GM10266 (cell line): ENCODE measurements around the gene MALSU1.

Experiments
- DNase-seq: peaks from one replicate; pipeline ENCODE4 v3.0.0; 2012; ENCODE audit errors: extremely low spot score
- TF ChIP-seq, protein P1 (sequence below): IDR thresholded peaks from 2 replicates; pipeline ENCODE4 v1.5.1; 2012; ENCODE audit warnings: mild to moderate bottlenecking, low read depth; ENCODE audit not compliant: control insufficient read depth, insufficient read depth; ENCODE audit errors: missing control alignments

Gene MALSU1

DNA sequence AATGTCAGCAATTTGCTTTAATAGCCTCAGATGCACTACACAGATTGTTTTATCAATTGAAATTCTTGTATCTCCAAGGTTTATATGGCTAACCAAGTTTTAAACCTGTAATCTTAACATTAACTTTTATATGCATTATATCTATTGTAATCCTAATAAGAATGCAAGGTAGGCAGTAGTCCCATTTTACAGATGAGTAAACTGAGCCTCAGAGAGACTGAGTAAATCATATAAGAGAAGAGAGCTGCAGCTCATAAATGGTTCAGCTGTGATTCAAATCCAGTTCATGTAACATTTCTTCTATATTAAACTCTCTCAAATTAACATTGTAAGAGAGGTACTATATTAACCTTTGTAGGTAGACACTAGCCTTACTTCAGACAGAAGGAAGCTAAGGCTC, 44.0 kb downstream of the MALSU1 start:
- TF ChIP-seq, protein P1, sequence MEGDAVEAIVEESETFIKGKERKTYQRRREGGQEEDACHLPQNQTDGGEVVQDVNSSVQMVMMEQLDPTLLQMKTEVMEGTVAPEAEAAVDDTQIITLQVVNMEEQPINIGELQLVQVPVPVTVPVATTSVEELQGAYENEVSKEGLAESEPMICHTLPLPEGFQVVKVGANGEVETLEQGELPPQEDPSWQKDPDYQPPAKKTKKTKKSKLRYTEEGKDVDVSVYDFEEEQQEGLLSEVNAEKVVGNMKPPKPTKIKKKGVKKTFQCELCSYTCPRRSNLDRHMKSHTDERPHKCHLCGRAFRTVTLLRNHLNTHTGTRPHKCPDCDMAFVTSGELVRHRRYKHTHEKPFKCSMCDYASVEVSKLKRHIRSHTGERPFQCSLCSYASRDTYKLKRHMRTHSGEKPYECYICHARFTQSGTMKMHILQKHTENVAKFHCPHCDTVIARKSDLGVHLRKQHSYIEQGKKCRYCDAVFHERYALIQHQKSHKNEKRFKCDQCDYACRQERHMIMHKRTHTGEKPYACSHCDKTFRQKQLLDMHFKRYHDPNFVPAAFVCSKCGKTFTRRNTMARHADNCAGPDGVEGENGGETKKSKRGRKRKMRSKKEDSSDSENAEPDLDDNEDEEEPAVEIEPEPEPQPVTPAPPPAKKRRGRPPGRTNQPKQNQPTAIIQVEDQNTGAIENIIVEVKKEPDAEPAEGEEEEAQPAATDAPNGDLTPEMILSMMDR = no peak

DNA sequence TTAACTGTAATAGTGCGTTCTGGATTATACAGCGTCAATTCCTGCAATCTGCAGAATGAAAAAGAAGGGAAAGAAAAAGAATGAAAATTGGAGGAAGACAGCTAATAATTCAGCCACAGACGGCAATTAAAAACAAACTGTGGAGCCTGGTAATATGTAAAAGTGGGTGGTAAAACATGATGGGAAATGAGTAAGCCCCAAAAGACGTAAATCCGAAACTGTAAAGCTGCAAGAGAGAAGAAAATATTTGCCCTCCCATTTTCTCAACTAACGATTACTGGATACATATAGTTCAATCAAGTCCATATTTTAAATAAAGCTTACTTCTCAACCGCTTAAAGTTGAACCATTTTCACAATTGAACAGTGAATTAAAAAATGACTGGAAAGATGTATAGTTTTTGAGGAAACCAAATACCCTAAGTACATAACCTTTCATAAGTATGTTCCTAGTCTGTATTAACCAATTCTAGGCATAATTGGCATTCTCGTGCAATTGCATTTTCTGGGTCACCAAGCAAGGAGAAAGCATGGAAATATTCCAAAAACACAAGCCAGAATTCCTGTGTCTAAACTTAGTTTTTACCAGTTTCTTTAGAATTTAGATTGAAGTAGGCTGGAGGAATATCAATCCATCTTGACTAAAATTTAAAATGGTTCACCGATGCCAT, 44.8 kb downstream of the MALSU1 start:
- TF ChIP-seq, protein P1 = no peak
- no peak for DNase-seq

More for the DNA sequence above, 44.0 kb downstream of the MALSU1 start:
- DNase-seq = no peak

DNA sequence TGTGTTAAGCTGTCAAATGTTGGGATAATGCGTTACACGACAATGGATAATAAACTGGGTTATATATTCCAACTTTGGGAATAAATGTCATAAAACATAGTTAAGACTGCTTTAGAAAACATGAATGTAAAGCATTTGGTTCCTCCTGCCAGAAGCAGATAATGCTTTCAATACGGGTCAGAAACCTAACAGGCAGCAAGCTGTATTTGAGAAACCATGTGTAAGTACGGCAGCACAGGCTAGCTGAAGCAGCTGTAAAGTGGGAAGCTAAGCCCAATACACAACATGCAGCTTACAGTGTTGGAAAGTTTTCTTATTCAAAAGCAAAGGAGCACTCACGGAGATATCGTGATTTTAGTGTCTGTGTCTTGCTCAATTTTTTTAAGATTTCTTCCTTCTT, 46.5 kb downstream of the MALSU1 start:
- no peak for DNase-seq
- TF ChIP-seq, protein P1 = no peak

DNA sequence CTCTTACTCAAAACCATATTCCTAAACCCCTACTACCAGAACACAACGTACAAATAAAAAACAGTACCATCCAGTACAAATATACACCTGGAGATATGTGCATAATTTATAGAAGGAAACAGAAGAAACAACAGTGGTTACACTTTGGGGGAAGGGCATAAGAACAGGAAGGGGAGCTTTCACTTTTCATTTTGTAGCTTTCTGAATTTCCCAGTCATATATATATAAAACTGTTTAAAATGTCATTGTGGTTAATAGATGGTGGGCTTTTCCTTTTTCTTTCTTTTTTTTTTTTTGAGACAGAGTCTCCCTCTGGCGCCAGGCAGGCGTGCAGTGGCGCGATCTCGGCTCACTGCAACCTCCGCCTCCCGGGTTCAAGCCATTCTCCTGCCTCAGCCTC, 47.2 kb downstream of the MALSU1 start:
- peak; percentile 37 for DNase-seq
- TF ChIP-seq, protein P1 = no peak

DNA sequence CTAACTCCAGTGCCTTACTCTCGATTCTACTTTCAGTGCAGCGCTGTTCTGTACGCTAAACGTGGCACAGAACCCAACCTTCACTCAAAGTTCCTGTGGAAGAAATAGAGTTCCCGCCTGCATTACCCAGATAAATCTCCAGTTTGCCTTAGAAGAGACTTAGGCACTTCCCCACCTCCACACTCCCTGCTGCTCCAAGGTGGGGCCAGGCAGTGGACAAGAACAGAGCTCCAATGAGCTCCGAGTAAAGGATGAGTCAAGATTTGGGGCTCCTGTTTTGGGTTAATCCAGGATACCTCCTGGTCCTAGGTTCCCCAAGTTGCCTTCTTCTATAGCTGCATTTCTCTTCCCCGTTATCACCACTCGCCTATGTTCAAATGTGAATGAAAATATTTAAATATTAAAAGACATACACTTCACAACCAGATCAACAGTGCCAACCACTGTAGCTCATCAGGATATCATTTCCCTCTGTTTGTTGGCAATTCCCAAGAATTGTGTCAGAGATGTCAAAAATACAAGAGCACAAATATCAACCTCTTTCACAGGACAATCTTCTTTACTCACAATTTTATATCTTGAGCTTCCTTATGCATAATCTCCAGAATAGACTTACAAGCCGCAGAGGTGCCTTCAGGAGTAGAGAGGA, 48.0 kb downstream of the MALSU1 start:
- DNase-seq = no peak
- TF ChIP-seq, protein P1 = no peak

DNA sequence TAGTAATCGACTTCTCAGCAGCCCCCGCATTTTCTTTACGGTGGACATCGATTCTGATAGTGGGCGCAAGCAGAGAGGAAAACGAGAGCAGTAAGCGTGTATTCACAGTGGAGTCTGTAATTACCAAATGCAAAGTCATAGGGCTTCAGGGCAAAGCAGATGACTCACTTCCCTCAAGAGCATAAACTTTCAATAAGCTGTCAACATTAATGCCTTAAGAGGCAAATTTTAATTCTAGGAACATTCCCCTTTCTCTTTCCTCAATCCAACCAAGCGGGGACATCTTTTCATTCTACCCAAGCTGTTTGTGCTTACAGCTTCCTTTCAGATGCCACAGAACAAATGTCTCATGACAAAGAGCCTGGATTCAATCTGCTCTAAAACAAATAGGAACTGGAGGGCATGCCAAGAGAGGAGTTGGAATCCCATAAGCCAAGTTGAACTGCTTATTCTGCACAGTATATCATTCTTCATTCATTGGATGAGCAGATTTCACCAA, 48.6 kb downstream of the MALSU1 start:
- no peak for DNase-seq

More for the DNA sequence above, 48.6 kb downstream of the MALSU1 start:
- TF ChIP-seq, protein P1 = no peak
